Ishikawa (cell line): ENCODE data around the gene MYRIP.

ENCODE experiments used
- CEBPB ChIP-seq: IDR thresholded peaks from 2 replicates; pipeline ENCODE4 v1.6.1; 2012
- CREB1 ChIP-seq: IDR thresholded peaks from 2 replicates; pipeline ENCODE4 v1.6.1; 2012; ENCODE audit warnings: low read depth
- EGR1 ChIP-seq: IDR thresholded peaks from 2 replicates; pipeline ENCODE4 v1.6.1; 2012
- EP300 ChIP-seq: IDR thresholded peaks from 2 replicates; pipeline ENCODE4 v1.6.1; 2012; ENCODE audit warnings: borderline replicate concordance
- FOXM1 ChIP-seq: IDR thresholded peaks from 2 replicates; pipeline ENCODE4 v1.6.1; 2012; ENCODE audit warnings: low read depth, borderline replicate concordance
- NFIC ChIP-seq: IDR thresholded peaks from 2 replicates; pipeline ENCODE4 v1.6.1; 2012
- RAD21 ChIP-seq: IDR thresholded peaks from 2 replicates; pipeline ENCODE4 v1.6.1; 2012; ENCODE audit warnings: low read depth
- REST ChIP-seq: IDR thresholded peaks from 2 replicates; pipeline ENCODE4 v1.6.1; 2012; ENCODE audit warnings: low read depth, mild to moderate bottlenecking
- TAF1 ChIP-seq: IDR thresholded peaks from 2 replicates; pipeline ENCODE4 v1.6.1; 2012; ENCODE audit warnings: low read depth, mild to moderate bottlenecking
- TCF12 ChIP-seq: IDR thresholded peaks from 2 replicates; pipeline ENCODE4 v1.6.1; 2012; ENCODE audit warnings: low read depth
- TEAD4 ChIP-seq: IDR thresholded peaks from 2 replicates; pipeline ENCODE4 v1.6.1; 2012
- YY1 ChIP-seq: IDR thresholded peaks from 2 replicates; pipeline ENCODE4 v1.6.1; 2012; ENCODE audit warnings: low read depth
- ZBTB7A ChIP-seq: IDR thresholded peaks from 2 replicates; pipeline ENCODE4 v1.6.1; 2012; ENCODE audit warnings: low read depth
- TF ChIP-seq, protein P1 (sequence below): IDR thresholded peaks from 2 replicates; pipeline ENCODE4 v1.6.1; 2012
- TF ChIP-seq, protein P2 (sequence below): IDR thresholded peaks from 2 replicates; pipeline ENCODE4 v1.6.1; 2012

The MYRIP gene

DNA sequence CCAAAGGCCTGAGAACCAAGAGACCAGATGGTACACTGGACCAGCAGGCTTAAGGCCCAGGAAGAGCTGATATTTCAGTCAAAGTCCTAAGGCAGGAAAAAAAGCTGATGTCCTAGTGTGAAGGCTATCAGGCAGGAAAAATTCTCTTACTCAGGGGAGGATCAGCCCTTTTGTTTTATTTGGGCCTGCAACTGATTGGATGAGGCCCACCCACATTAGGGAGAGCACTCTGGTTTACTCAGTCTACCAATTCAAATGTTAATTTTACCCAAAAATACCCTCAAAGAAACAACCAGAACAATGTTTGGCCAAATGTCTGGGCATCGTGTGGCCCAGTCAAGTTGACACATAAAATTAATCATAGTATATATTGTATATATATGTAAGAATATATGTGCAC lies 24.5 kb upstream of the MYRIP start:
- TF ChIP-seq CREB1 (no peak), FOXM1 (no peak), REST (no peak), NFIC (no peak), YY1 (no peak), ZBTB7A (no peak), EP300 (no peak), TAF1 (no peak), EGR1 (no peak), RAD21 (no peak), CEBPB (no peak), TEAD4 (no peak), TCF12 (no peak)
- TF ChIP-seq, protein P1, sequence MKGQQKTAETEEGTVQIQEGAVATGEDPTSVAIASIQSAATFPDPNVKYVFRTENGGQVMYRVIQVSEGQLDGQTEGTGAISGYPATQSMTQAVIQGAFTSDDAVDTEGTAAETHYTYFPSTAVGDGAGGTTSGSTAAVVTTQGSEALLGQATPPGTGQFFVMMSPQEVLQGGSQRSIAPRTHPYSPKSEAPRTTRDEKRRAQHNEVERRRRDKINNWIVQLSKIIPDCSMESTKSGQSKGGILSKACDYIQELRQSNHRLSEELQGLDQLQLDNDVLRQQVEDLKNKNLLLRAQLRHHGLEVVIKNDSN = no peak

- TF ChIP-seq RAD21 (no peak), ZBTB7A (no peak), EGR1 (no peak), TAF1 (no peak), TEAD4 (no peak)
- TF ChIP-seq, protein P2, sequence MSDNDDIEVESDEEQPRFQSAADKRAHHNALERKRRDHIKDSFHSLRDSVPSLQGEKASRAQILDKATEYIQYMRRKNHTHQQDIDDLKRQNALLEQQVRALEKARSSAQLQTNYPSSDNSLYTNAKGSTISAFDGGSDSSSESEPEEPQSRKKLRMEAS = no peak
Observed at GRCh38 chr3:39788128-39788883, 21.1 kb upstream of the MYRIP start.

- TF ChIP-seq FOXM1 = no peak
- no peak for TF ChIP-seq ZBTB7A
- TF ChIP-seq RAD21 = no peak
- TF ChIP-seq YY1 = no peak
- no peak for TF ChIP-seq NFIC
- no peak for TF ChIP-seq EGR1
- TF ChIP-seq EP300 = no peak
- no peak for TF ChIP-seq TCF12
- TF ChIP-seq, protein P1 = no peak
- TF ChIP-seq TEAD4 = no peak
- TF ChIP-seq REST = no peak
- TF ChIP-seq CEBPB = no peak
- TF ChIP-seq, protein P2 = no peak
Observed at GRCh38 chr3:39791603-39792002, 17.8 kb upstream of the MYRIP start.

DNA sequence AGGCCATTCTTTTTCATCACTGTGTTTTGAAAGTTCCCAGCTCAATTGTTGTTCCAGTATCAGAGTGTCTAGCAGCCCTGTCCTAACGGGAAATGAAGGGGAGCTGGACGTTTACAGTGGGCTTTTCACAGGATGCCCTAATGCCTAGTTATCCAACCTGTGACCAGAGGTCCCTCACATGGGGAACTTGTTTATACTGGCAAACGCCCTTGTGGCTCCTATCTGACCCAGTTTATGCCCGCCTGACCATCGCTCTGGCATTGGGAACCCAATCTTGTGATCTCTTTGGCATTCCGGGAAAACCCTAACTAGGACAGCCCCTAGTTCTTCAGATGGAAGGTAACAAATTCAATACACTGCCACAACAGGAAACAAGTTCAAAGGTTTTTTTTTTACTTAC lies 14.5 kb upstream of the MYRIP start:
- TF ChIP-seq TAF1 (no peak), CEBPB (no peak), ZBTB7A (no peak), CREB1 (no peak), TEAD4 (no peak), EP300 (no peak), FOXM1 (no peak), TCF12 (no peak), REST (no peak), RAD21 (no peak), EGR1 (no peak), NFIC (no peak)
- TF ChIP-seq, protein P2 = no peak
- TF ChIP-seq, protein P1 = no peak
